ENCODE data around the gene MYNN. TPM values are rescaled to one million over a fixed set of nuclear protein-coding genes. Genes with fewer than 3 reads are reported as not detected.

Gene MYNN
- total RNA-seq, 1 experiment from 2014 or later, result 16.2 TPM

- CTCF ChIA-PET, result no interaction called here
Observed at GRCh38 chr3:169822983-169823382, 49.8 kb downstream of the MYNN start.

GRCh38 chr3:169825316-169825715 lies 52.1 kb downstream of the MYNN start:
- H3K27me3 ChIP-seq (ENCODE audit: control insufficient read depth, insufficient read depth, low read length), result peaks cover 24% of the 10 kb centered on the region
- in situ Hi-C loops (cut with HindIII; ENCODE audit: low pct_unique_long_range_greater_than_20kb, low sequenced_read_pairs), result no loop called here
- no peaks in the 10 kb centered on the region for H3K9me3 ChIP-seq (ENCODE audit: control insufficient read depth, insufficient read depth, low read depth, low read length)
- CTCF ChIA-PET, result interaction anchor here (0.6 kb wide), 1 partner anchor 493 kb away, joined by 7 read pairs; no protein-coding TSS in a partner anchor
- TF ChIP-seq CTCF (IDR thresholded peaks at IDR 0.05) (no peak), POLR2AphosphoS5 (IDR thresholded peaks at IDR 0.05; ENCODE audit: low read depth, low read length) (no peak), TCF7L2 (IDR thresholded peaks at IDR 0.05; ENCODE audit: low read depth, low read length) (no peak), REST (IDR thresholded peaks at IDR 0.05; ENCODE audit: insufficient read depth in 1 of 2, low read depth in 2 of 2, low read length in 1 of 2) (no peak), SIN3A (IDR thresholded peaks at IDR 0.05; ENCODE audit: borderline replicate concordance, insufficient read depth, low read depth, low read length) (no peak)
- no TSS peak for BruUV-seq (replicated peaks)
- no peak overlapping the region for H3K27ac ChIP-seq (ENCODE audit: low read length)
- POLR2A ChIA-PET, result no interaction called here
- H3K4me3 ChIP-seq (ENCODE audit: low read depth in 2 of 2, low read length in 2 of 2), result no peak overlapping the region
- H3K4me1 ChIP-seq (ENCODE audit: control insufficient read depth, insufficient read depth, low read length), result no peaks in the 10 kb centered on the region
- no peaks in the 10 kb centered on the region for H3K36me3 ChIP-seq (ENCODE audit: control insufficient read depth, insufficient read depth, low read length)
- no peak for DNase-seq (ENCODE audit: low read depth, low spot score)
- intact Hi-C loops (cut with micrococcal nuclease; ENCODE audit: unreplicated experiment), result no loop called here
- no peak for ATAC-seq

More at GRCh38 chr3:169822983-169823382, 49.8 kb downstream of the MYNN start:
- in situ Hi-C loops (cut with HindIII; ENCODE audit: low pct_unique_long_range_greater_than_20kb, low sequenced_read_pairs), result no loop called here
- Histone ChIP-seq H3K27ac (ENCODE audit: low read length) (no peak overlapping the region), H3K27me3 (ENCODE audit: control insufficient read depth, insufficient read depth, low read length) (peaks cover 31% of the 10 kb centered on the region), H3K36me3 (ENCODE audit: control insufficient read depth, insufficient read depth, low read length) (no peaks in the 10 kb centered on the region), H3K4me3 (ENCODE audit: low read depth in 2 of 2, low read length in 2 of 2) (peak overlapping the region in 1 of 2 experiments; percentile 62; a peak in 2 of 4 replicates), H3K9me3 (ENCODE audit: control insufficient read depth, insufficient read depth, low read depth, low read length) (no peaks in the 10 kb centered on the region), H3K4me1 (ENCODE audit: control insufficient read depth, insufficient read depth, low read length) (no peaks in the 10 kb centered on the region)
- TF ChIP-seq POLR2AphosphoS5 (IDR thresholded peaks at IDR 0.05; ENCODE audit: low read depth, low read length) (no peak), REST (IDR thresholded peaks at IDR 0.05; ENCODE audit: insufficient read depth in 1 of 2, low read depth in 2 of 2, low read length in 1 of 2) (no peak), TCF7L2 (IDR thresholded peaks at IDR 0.05; ENCODE audit: low read depth, low read length) (no peak), CTCF (IDR thresholded peaks at IDR 0.05) (no peak), SIN3A (IDR thresholded peaks at IDR 0.05; ENCODE audit: borderline replicate concordance, insufficient read depth, low read depth, low read length) (no peak)
- intact Hi-C loops (cut with micrococcal nuclease; ENCODE audit: unreplicated experiment), result no loop called here
- BruUV-seq (replicated peaks), result no TSS peak
- POLR2A ChIA-PET, result no interaction called here
- peak; percentile 22; the same call in 1 of the 2 replicates for ATAC-seq
- DNase-seq (ENCODE audit: low read depth, low spot score), result no peak

Measured in Panc1 (cell line).